Choroid plexus epithelial cell (primary cell): Measurements from ENCODE around the gene RPS6KA2.
"Not testable (repeated sequence)": the region's sequence is repeated elsewhere in the genome, so short reads cannot be mapped to it uniquely, and the experiment has no call there.

ENCODE experiments used
- DNase-seq: peaks from one replicate; pipeline ENCODE4 v3.0.0-alpha.2; 2010; ENCODE audit warnings: low read depth
- H3K4me3 ChIP-seq: 2 replicates; pipeline ENCODE4 v1.5.1; 2011; ENCODE audit warnings: low read depth, mild to moderate bottlenecking, control low read depth, low read length, moderate library complexity
- CTCF ChIP-seq: conservative IDR thresholded peaks from 2 replicates; pipeline ENCODE4 v1.5.1; 2011; ENCODE audit warnings: low read depth, mild to moderate bottlenecking, control low read depth, inconsistent platforms, low read length, moderate library complexity

Gene RPS6KA2

GRCh38 chr6:166542580-166542912, 84.5 kb downstream of the RPS6KA2 start:
- TF ChIP-seq CTCF, result no peak
- H3K4me3 ChIP-seq, result no peak overlapping the region
- DNase-seq, result no peak

GRCh38 chr6:166541876-166542579, 85.0 kb downstream of the RPS6KA2 start:
- no peak for TF ChIP-seq CTCF
- peak; percentile 26 for DNase-seq
- no peak overlapping the region for H3K4me3 ChIP-seq

DNA sequence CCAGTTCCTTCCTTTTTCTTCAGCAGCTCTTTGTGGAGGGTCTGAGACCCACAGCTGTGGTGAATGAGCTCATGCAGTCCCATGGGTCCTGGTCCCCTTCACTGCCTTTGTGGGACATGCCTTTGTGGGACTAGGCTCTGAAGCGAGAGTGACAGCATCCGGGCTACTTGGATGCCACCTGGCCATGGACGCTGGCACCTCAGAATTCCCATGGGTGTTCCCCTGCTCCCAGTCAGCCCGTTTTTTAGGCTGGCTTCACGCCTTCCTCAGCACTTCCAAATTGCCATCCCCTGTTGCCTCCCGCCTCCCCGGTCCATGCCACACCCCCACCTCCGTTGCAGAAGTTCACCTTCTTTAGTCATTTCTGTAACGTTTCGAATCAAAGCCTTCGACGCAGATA, 85.7 kb downstream of the RPS6KA2 start:
- no peak for DNase-seq
- TF ChIP-seq CTCF, result no peak
- H3K4me3 ChIP-seq, result no peak overlapping the region

DNA sequence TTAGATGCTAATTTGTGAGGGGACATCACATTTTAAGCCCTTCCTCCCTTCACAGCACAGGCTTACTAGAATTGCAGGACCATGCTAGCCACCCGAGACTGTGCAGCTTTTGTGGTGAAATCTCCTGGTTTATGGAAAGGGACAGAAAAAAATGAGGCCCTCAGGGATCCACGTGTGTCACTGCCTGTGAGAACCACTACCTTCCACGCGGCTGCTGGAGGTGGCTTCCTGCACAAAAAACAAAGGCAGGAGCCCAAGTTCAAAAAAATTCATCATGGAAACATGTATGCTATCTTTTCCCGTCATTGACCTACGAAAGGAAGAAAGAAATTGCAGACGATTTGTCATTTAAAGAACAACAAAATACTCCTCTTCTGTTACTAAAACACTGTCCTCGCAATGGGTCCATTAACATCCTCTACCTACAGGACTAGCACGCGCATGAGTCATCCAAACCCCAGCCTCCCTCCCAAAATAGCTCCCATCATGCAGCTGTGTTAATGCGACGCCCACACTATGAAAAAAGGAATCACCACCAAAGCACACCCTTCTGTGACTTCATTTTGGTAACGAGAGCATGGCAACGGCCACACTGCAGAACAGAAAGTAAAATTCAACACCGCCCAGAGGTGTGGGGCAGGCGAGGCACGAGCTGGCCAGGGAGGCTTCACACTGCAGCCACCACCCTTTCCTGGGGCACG, 86.3 kb downstream of the RPS6KA2 start:
- H3K4me3 ChIP-seq, result no peak overlapping the region
- no peak for DNase-seq
- TF ChIP-seq CTCF, result no peak

DNA sequence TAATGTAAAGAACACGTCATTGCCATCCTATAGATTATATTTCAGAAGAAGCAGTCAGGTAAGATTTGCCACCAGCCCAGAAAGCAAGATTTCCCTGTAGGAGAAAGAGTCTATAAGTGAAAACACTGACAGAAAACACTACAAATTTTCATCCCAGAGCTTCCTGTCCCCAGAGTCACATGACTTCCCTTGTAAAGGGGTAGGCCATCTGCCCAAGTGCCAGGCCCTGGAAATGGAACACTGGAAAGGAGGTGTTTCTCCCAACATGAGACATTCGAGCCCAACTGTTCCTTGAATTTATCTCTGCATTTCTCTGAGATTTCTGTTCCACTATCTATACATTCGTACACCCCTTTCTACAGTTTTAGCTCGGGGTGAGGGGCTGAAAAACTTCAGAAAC, 87.5 kb downstream of the RPS6KA2 start:
- no peak for TF ChIP-seq CTCF
- DNase-seq, result no peak
- H3K4me3 ChIP-seq, result no peak overlapping the region

- DNase-seq, result not testable (repeated sequence)
These were observed 88.1 kb downstream of the RPS6KA2 start for GRCh38 chr6:166539011-166539385.

GRCh38 chr6:166538297-166539010, 88.6 kb downstream of the RPS6KA2 start:
- no peak overlapping the region for H3K4me3 ChIP-seq
- TF ChIP-seq CTCF, result no peak
- no peak for DNase-seq

More at GRCh38 chr6:166539011-166539385, 88.1 kb downstream of the RPS6KA2 start:
- not testable (repeated sequence) for H3K4me3 ChIP-seq
